ENCODE results near the gene POR. TPM values are rescaled to one million over a fixed set of nuclear protein-coding genes. Genes with fewer than 3 reads are reported as not detected.

POR gene
- total RNA-seq, 1 experiment from 2014 or later = 151 TPM

- Mint-ChIP-seq H3K4me3 (no peak overlapping the region), H3K27me3 (ENCODE audit: low read depth) (no peaks in the 10 kb centered on the region), H3K4me1 (no peaks in the 10 kb centered on the region), H3K9me3 (no peaks in the 10 kb centered on the region), H3K27ac (no peak overlapping the region), H3K36me3 (peaks cover 8% of the 10 kb centered on the region; the same call in 1 of the 2 replicates)
- DNase-seq (ENCODE audit: low spot score) (no peak), ATAC-seq (no peak)
- TF ChIP-seq GTF2I (CRISPR knock-in tag; conservative IDR thresholded peaks at IDR 0.05) (no peak), CREM (CRISPR knock-in tag; IDR thresholded peaks at IDR 0.05) (no peak), TCF7 (CRISPR knock-in tag; IDR thresholded peaks at IDR 0.05; ENCODE audit: low read depth) (no peak), EMX1 (CRISPR knock-in tag; IDR thresholded peaks at IDR 0.05) (no peak), JUN (CRISPR knock-in tag; IDR thresholded peaks at IDR 0.05) (no peak), MLX (CRISPR knock-in tag; IDR thresholded peaks at IDR 0.05) (no peak), KAT7 (CRISPR knock-in tag; IDR thresholded peaks at IDR 0.05; ENCODE audit: borderline replicate concordance) (no peak), STAT6 (CRISPR knock-in tag; conservative IDR thresholded peaks at IDR 0.05; ENCODE audit: low read depth) (no peak), TEAD4 (CRISPR knock-in tag; IDR thresholded peaks at IDR 0.05) (no peak), NFYB (CRISPR knock-in tag; conservative IDR thresholded peaks at IDR 0.05; ENCODE audit: low read depth) (no peak), JAZF1 (CRISPR knock-in tag; IDR thresholded peaks at IDR 0.05) (no peak), ZBTB21 (CRISPR knock-in tag; IDR thresholded peaks at IDR 0.05; ENCODE audit: borderline replicate concordance) (no peak), GABPB1 (CRISPR knock-in tag; IDR thresholded peaks at IDR 0.05) (no peak), ETV6 (CRISPR knock-in tag; IDR thresholded peaks at IDR 0.05) (no peak), HMGXB4 (CRISPR knock-in tag; IDR thresholded peaks at IDR 0.05) (no peak), AR (CRISPR knock-in tag; IDR thresholded peaks at IDR 0.05) (no peak), OVOL2 (CRISPR knock-in tag; IDR thresholded peaks at IDR 0.05; ENCODE audit: borderline replicate concordance) (no peak)
- TF ChIP-seq, protein P1, sequence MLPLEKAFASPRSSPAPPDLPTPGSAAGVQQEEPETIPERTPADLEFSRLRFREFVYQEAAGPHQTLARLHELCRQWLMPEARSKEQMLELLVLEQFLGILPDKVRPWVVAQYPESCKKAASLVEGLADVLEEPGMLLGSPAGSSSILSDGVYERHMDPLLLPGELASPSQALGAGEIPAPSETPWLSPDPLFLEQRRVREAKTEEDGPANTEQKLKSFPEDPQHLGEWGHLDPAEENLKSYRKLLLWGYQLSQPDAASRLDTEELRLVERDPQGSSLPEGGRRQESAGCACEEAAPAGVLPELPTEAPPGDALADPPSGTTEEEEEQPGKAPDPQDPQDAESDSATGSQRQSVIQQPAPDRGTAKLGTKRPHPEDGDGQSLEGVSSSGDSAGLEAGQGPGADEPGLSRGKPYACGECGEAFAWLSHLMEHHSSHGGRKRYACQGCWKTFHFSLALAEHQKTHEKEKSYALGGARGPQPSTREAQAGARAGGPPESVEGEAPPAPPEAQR (CRISPR knock-in tag; IDR thresholded peaks at IDR 0.05) = no peak
- TF ChIP-seq, protein P2, sequence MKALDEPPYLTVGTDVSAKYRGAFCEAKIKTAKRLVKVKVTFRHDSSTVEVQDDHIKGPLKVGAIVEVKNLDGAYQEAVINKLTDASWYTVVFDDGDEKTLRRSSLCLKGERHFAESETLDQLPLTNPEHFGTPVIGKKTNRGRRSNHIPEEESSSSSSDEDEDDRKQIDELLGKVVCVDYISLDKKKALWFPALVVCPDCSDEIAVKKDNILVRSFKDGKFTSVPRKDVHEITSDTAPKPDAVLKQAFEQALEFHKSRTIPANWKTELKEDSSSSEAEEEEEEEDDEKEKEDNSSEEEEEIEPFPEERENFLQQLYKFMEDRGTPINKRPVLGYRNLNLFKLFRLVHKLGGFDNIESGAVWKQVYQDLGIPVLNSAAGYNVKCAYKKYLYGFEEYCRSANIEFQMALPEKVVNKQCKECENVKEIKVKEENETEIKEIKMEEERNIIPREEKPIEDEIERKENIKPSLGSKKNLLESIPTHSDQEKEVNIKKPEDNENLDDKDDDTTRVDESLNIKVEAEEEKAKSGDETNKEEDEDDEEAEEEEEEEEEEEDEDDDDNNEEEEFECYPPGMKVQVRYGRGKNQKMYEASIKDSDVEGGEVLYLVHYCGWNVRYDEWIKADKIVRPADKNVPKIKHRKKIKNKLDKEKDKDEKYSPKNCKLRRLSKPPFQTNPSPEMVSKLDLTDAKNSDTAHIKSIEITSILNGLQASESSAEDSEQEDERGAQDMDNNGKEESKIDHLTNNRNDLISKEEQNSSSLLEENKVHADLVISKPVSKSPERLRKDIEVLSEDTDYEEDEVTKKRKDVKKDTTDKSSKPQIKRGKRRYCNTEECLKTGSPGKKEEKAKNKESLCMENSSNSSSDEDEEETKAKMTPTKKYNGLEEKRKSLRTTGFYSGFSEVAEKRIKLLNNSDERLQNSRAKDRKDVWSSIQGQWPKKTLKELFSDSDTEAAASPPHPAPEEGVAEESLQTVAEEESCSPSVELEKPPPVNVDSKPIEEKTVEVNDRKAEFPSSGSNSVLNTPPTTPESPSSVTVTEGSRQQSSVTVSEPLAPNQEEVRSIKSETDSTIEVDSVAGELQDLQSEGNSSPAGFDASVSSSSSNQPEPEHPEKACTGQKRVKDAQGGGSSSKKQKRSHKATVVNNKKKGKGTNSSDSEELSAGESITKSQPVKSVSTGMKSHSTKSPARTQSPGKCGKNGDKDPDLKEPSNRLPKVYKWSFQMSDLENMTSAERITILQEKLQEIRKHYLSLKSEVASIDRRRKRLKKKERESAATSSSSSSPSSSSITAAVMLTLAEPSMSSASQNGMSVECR (CRISPR knock-in tag; IDR thresholded peaks at IDR 0.05; ENCODE audit: borderline replicate concordance) = no peak
- TF ChIP-seq, protein P3, sequence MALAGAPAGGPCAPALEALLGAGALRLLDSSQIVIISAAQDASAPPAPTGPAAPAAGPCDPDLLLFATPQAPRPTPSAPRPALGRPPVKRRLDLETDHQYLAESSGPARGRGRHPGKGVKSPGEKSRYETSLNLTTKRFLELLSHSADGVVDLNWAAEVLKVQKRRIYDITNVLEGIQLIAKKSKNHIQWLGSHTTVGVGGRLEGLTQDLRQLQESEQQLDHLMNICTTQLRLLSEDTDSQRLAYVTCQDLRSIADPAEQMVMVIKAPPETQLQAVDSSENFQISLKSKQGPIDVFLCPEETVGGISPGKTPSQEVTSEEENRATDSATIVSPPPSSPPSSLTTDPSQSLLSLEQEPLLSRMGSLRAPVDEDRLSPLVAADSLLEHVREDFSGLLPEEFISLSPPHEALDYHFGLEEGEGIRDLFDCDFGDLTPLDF (CRISPR knock-in tag; IDR thresholded peaks at IDR 0.05) = no peak
- CTCF ChIA-PET = no interaction called here
- POLR2A ChIA-PET = no interaction called here
Measured at GRCh38 chr7:75943864-75944263, 28.9 kb downstream of the POR start.

Measured in WTC11 (cell line).